Uterus (tissue), 4 donors: ENCODE data around the gene POLR1C. TPM values are rescaled to one million over a fixed set of nuclear protein-coding genes. Genes with fewer than 3 reads are reported as not detected.

Source experiments
- DNase-seq, 2 donors: peaks; one replicate each; pipeline ENCODE4 v3.0.0-alpha.2; 2019 to 2020
- H3K27ac ChIP-seq, 2 donors: fragments of 200-600 bp; sonication (generic); 1 replicate in 1 of 2; 2 replicates in 1 of 2; pipeline ENCODE4 v1.5.1; 2016 to 2018
- H3K27me3 ChIP-seq, 2 donors: fragments of 200-600 bp; sonication (generic); one replicate each; pipeline ENCODE4 v1.5.1; 2018 to 2019; ENCODE audit warnings: control low read depth in 1 of 2
- H3K36me3 ChIP-seq, 2 donors: fragments of 200-600 bp; sonication (generic); one replicate each; pipeline ENCODE4 v1.5.1; 2019; ENCODE audit warnings: control low read depth in 1 of 2
- H3K4me1 ChIP-seq, 2 donors: fragments of 200-600 bp; sonication (generic); one replicate each; pipeline ENCODE4 v1.5.1; 2018 to 2019; ENCODE audit warnings: control low read depth in 1 of 2
- H3K4me3 ChIP-seq, 2 donors: fragments of 200-600 bp; sonication (generic); 1 replicate in 1 of 2; 2 replicates in 1 of 2; pipeline ENCODE4 v1.5.1; 2018 to 2019; ENCODE audit warnings: mild to moderate bottlenecking in 1 of 2
- H3K9me3 ChIP-seq, 2 donors: fragments of 200-600 bp; sonication (generic); one replicate each; pipeline ENCODE4 v1.5.1; 2019; ENCODE audit warnings: control low read depth in 1 of 2
- CTCF ChIP-seq, 4 experiments: fragments of 200-600 bp in 2 of 4; fragments of 450-650 bp in 2 of 4; sonication (generic) in 2 of 4; IDR thresholded peaks; one replicate each; pipeline ENCODE4 v1.5.1; 2016 to 2019; ENCODE audit warnings: antibody characterized with exemption in 4 of 4, mild to moderate bottlenecking in 2 of 4, moderate library complexity in 1 of 4
- POLR2A ChIP-seq, 2 donors: fragments of 450-650 bp; IDR thresholded peaks; one replicate each; pipeline ENCODE4 v1.6.1; 2016; ENCODE audit warnings: antibody characterized with exemption in 2 of 2, mild to moderate bottlenecking in 1 of 2, moderate library complexity in 1 of 2
- intact Hi-C: fragments of 100-400 bp; cut with DNase I; formaldehyde crosslinking; loops from one replicate; pipeline ENCODE4 v1.15.1; 2023; ENCODE audit warnings: low total_unique reads
- total RNA-seq, 4 donors: library from RNA; depleted of rRNA in 3 of 4; stranded (reverse); fragments of >200 nt in 3 of 4; gene quantifications; one replicate each; pipeline versions ENCODE4 v1.1.0 to v1.2.4, GENCODE V29; 2014 to 2023
- donor health status: DM: yes; HTN: yes; CAD: no.

The POLR1C gene
- total RNA-seq, 4 donors from 2014 or later: 15.9 to 39.5 (median 26.0) TPM

GRCh38 chr6:43469947-43470346 lies 46.9 kb upstream of the POLR1C start:
- intact Hi-C loops: loop anchor here (5.0 kb wide), 1 partner anchor 37 kb away; no protein-coding TSS in a partner anchor
- TF ChIP-seq CTCF (IDR thresholded peaks at IDR 0.05) (no peak), POLR2A (IDR thresholded peaks at IDR 0.05) (no peak)
- Histone ChIP-seq H3K9me3 (no peaks in the 10 kb centered on the region), H3K27ac (no peak overlapping the region), H3K4me3 (no peak overlapping the region), H3K4me1 (no peaks in the 10 kb centered on the region), H3K27me3 (no peaks in the 10 kb centered on the region), H3K36me3 (no peaks in the 10 kb centered on the region)
- DNase-seq: no peak

- TF ChIP-seq POLR2A (IDR thresholded peaks at IDR 0.05) (no peak), CTCF (IDR thresholded peaks at IDR 0.05) (no peak)
- no peaks in the 10 kb centered on the region for H3K4me1 ChIP-seq
- no peaks in the 10 kb centered on the region for H3K9me3 ChIP-seq
- H3K36me3 ChIP-seq: no peaks in the 10 kb centered on the region
- no peak overlapping the region for H3K27ac ChIP-seq
- intact Hi-C loops: loop anchor here (5.0 kb wide), 1 partner anchor 36 kb away; no protein-coding TSS in a partner anchor
- no peak for DNase-seq
- no peaks in the 10 kb centered on the region for H3K27me3 ChIP-seq
- no peak overlapping the region for H3K4me3 ChIP-seq
Measured at GRCh38 chr6:43471399-43471798, 45.5 kb upstream of the POLR1C start.

GRCh38 chr6:43472515-43472914 lies 44.4 kb upstream of the POLR1C start:
- no peaks in the 10 kb centered on the region for H3K9me3 ChIP-seq
- H3K27me3 ChIP-seq: no peaks in the 10 kb centered on the region
- intact Hi-C loops: loop anchor here (5.0 kb wide), 1 partner anchor 35 kb away; no protein-coding TSS in a partner anchor
- no peaks in the 10 kb centered on the region for H3K36me3 ChIP-seq
- H3K4me3 ChIP-seq: no peak overlapping the region
- no peak for TF ChIP-seq POLR2A (IDR thresholded peaks at IDR 0.05)
- no peak for TF ChIP-seq CTCF (IDR thresholded peaks at IDR 0.05)
- no peak for DNase-seq
- no peak overlapping the region for H3K27ac ChIP-seq
- no peaks in the 10 kb centered on the region for H3K4me1 ChIP-seq

GRCh38 chr6:43475516-43475915 lies 41.4 kb upstream of the POLR1C start:
- Histone ChIP-seq H3K9me3 (no peaks in the 10 kb centered on the region), H3K27ac (no peak overlapping the region), H3K4me3 (no peak overlapping the region), H3K4me1 (peaks cover 0 to 8% of the 10 kb centered on the region in 2 donors), H3K27me3 (no peaks in the 10 kb centered on the region), H3K36me3 (no peaks in the 10 kb centered on the region)
- DNase-seq: no peak
- intact Hi-C loops: no loop called here
- no peak for TF ChIP-seq POLR2A (IDR thresholded peaks at IDR 0.05)

GRCh38 chr6:43476746-43477145 lies 40.1 kb upstream of the POLR1C start:
- H3K27ac ChIP-seq: peak overlapping the region; percentile 75 to 82
- H3K4me1 ChIP-seq: peaks cover 0 to 8% of the 10 kb centered on the region in 2 donors
- no peaks in the 10 kb centered on the region for H3K27me3 ChIP-seq
- intact Hi-C loops: no loop called here
- no peak for TF ChIP-seq POLR2A (IDR thresholded peaks at IDR 0.05)
- TF ChIP-seq CTCF (IDR thresholded peaks at IDR 0.05): no peak
- H3K4me3 ChIP-seq: peak overlapping the region; percentile 52 to 83
- H3K9me3 ChIP-seq: no peaks in the 10 kb centered on the region
- no peaks in the 10 kb centered on the region for H3K36me3 ChIP-seq
- DNase-seq: no peak
